DOHH2 (cell line): ENCODE measurements around the gene TAPBP.

Source experiments
- CTCF ChIP-seq: fragments of 200-600 bp; sonication (generic); IDR thresholded peaks from one replicate; pipeline ENCODE4 v1.5.1; 2014; ENCODE audit warnings: antibody characterized with exemption, mild to moderate bottlenecking, low read depth, low read length; ENCODE audit not compliant: poor library complexity, severe bottlenecking
- EZH2phosphoT487 ChIP-seq: fragments of 200-600 bp; sonication (generic); IDR thresholded peaks from 2 replicates; pipeline ENCODE4 v1.6.1; 2017; ENCODE audit warnings: borderline replicate concordance, mild to moderate bottlenecking, antibody characterized with exemption, low read length, moderate library complexity, mixed read lengths

GRCh38 chr6:33278392-33278741 is 35.5 kb downstream of the TAPBP start:
- no peak for TF ChIP-seq CTCF
- TF ChIP-seq EZH2phosphoT487 = no peak
